Progenitor cell of endocrine pancreas (in vitro differentiated cells): ENCODE measurements around the gene ANKMY1. TPM values are rescaled to one million over a fixed set of nuclear protein-coding genes. Genes with fewer than 3 reads are reported as not detected.
A peak's percentile ranks its signal among the peaks of the same experiment; 100 is the strongest.

Source experiments
- DNase-seq: peaks from one replicate; pipeline ENCODE4 v3.0.0; 2021; ENCODE audit warnings: low spot score; ENCODE audit not compliant: unreplicated experiment
- H3K27ac Mint-ChIP-seq: 2 replicates; pipeline ENCODE4 v1.8.0; 2021; ENCODE audit warnings: mild to moderate bottlenecking, moderate library complexity, mixed read lengths
- H3K27me3 Mint-ChIP-seq: 2 replicates; pipeline ENCODE4 v1.8.0; 2021; ENCODE audit warnings: mixed read lengths
- H3K36me3 Mint-ChIP-seq: 2 replicates; pipeline ENCODE4 v1.8.0; 2022; ENCODE audit warnings: mixed read lengths; ENCODE audit not compliant: insufficient read depth
- H3K4me1 Mint-ChIP-seq: 2 replicates; pipeline ENCODE4 v1.8.0; 2021; ENCODE audit warnings: low read depth, mixed read lengths
- H3K4me3 Mint-ChIP-seq: 2 replicates; pipeline ENCODE4 v1.8.0; 2021; ENCODE audit warnings: low read depth, mild to moderate bottlenecking, moderate library complexity, mixed read lengths
- H3K9me3 Mint-ChIP-seq: 2 replicates; pipeline ENCODE4 v1.8.0; 2021; ENCODE audit warnings: low read depth, mixed read lengths
- CTCF ChIP-seq: fragments of 200-600 bp; sonication (generic); IDR thresholded peaks from one replicate; pipeline ENCODE4 v1.5.0; 2021; ENCODE audit warnings: antibody characterized with exemption, mild to moderate bottlenecking; ENCODE audit not compliant: unreplicated experiment
- total RNA-seq: library from RNA; stranded (reverse); gene quantifications from 2 replicates; pipeline ENCODE4 v1.2.1, GENCODE V29; 2021

The ANKMY1 gene
- total RNA-seq, 1 donor from 2014 or later: 29.2 TPM

GRCh38 chr2:240556553-240557100, 1.2 kb downstream of the ANKMY1 start:
- Mint-ChIP-seq H3K36me3 (peaks cover 7% of the 10 kb centered on the region), H3K9me3 (peaks cover 4% of the 10 kb centered on the region), H3K27me3 (peaks cover 3% of the 10 kb centered on the region), H3K4me3 (no peak overlapping the region), H3K4me1 (peaks cover 7% of the 10 kb centered on the region), H3K27ac (no peak overlapping the region)
- DNase-seq: no peak
- TF ChIP-seq CTCF: peak; percentile 49

DNA sequence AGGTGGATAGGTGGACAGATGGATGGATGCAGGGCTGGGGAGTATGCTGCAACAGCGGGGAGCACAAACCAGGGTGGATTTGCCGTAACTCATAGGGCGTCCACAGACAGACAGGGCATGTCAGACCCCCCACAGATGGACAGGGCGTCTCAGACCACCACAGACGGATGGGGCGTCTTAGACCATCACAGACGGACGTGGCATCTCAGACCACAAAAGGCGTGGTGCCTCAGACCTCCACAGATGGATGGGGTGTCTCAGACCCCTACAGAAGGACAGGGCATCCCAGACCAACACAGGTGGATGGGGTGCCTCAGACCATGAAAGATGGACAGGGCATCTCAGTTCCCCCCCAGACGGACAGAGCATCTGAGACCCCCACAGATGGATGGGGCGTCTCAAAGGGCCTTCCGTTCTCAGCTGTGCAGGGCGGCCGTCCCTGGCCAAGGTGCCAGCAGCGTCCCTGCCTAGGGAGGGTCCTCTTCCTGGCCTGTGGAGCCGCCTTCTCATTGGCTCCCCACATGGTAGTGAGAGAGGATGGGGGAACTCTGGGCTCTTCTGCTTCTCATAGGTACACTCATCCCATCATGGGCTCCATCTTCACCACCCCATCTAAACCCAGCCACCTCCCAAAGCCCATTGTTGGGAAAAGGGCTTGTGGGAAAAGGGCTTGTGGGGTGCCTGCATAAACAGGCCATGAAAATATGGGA, 2.1 kb downstream of the ANKMY1 start:
- Mint-ChIP-seq H3K27me3 (peaks cover 3% of the 10 kb centered on the region), H3K4me1 (peaks cover 2% of the 10 kb centered on the region), H3K27ac (no peak overlapping the region), H3K36me3 (peaks cover 16% of the 10 kb centered on the region), H3K4me3 (no peak overlapping the region), H3K9me3 (peaks cover 11% of the 10 kb centered on the region)
- no peak for TF ChIP-seq CTCF
- no peak for DNase-seq

- no peak for DNase-seq
- Mint-ChIP-seq H3K9me3 (peaks cover 12% of the 10 kb centered on the region), H3K4me1 (peaks cover 2% of the 10 kb centered on the region), H3K27ac (no peak overlapping the region), H3K4me3 (no peak overlapping the region), H3K27me3 (peaks cover 3% of the 10 kb centered on the region), H3K36me3 (peaks cover 20% of the 10 kb centered on the region)
- no peak for TF ChIP-seq CTCF
These were observed 2.9 kb downstream of the ANKMY1 start for GRCh38 chr2:240554767-240555493.

DNA sequence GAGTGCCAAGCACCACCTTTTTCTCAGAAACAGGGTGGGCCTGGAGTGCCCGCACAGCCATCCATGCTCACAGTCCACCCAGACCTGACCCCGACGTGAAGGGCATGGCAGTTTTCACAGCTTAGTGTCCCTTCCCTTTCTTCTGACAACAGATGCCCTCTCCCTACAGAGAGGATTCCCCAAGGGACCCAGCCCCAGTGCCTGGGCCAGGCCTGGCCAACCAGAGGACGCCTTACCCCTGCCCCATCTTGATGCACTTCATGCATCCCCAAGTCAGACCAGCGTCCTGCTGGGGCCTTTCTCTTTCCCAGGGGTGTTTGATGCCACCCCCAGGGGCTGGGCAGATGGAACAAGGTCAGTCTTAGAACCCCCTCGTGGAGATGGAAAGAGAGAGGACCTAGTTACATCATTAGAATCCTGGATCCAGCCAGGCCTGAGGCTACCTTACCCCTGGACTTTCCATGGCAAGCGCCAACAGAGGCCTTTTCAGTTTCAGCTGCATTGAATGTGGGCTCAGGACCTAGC, 3.8 kb downstream of the ANKMY1 start:
- no peak overlapping the region for H3K27ac Mint-ChIP-seq
- peaks cover 12% of the 10 kb centered on the region for H3K9me3 Mint-ChIP-seq
- DNase-seq: no peak
- no peak overlapping the region for H3K4me3 Mint-ChIP-seq
- peaks cover 2% of the 10 kb centered on the region for H3K4me1 Mint-ChIP-seq
- no peak for TF ChIP-seq CTCF
- H3K36me3 Mint-ChIP-seq: peaks cover 20% of the 10 kb centered on the region
- H3K27me3 Mint-ChIP-seq: peaks cover 3% of the 10 kb centered on the region

GRCh38 chr2:240551811-240552210, 6.0 kb downstream of the ANKMY1 start:
- no peaks in the 10 kb centered on the region for H3K4me1 Mint-ChIP-seq
- no peaks in the 10 kb centered on the region for H3K27me3 Mint-ChIP-seq
- no peak for TF ChIP-seq CTCF
- H3K36me3 Mint-ChIP-seq: peaks cover 26% of the 10 kb centered on the region
- peaks cover 12% of the 10 kb centered on the region for H3K9me3 Mint-ChIP-seq
- H3K27ac Mint-ChIP-seq: no peak overlapping the region
- no peak for DNase-seq
- H3K4me3 Mint-ChIP-seq: no peak overlapping the region
